H1 (cell line): Measurements from ENCODE around the gene KCNK4. TPM values are rescaled to one million over a fixed set of nuclear protein-coding genes. Genes with fewer than 3 reads are reported as not detected.
A peak's percentile ranks its signal among the peaks of the same experiment; 100 is the strongest.

ENCODE experiments used
- CTCF ChIA-PET: fragments of 300-600 bp; sonication (Branson Sonifier 250); formaldehyde crosslinking; loops from one replicate; lab custom pipeline; 2021; ENCODE audit not compliant: partially characterized antibody; lab: Charles Lee
- POLR2A ChIA-PET: fragments of 300-600 bp; sonication (Branson Sonifier 250); formaldehyde crosslinking; loops from one replicate; lab custom pipeline; 2021; ENCODE audit warnings: inconsistent platforms; ENCODE audit not compliant: partially characterized antibody; lab: Charles Lee
- DNase-seq, 2 experiments: peaks; one replicate each; pipeline versions ENCODE4 v3.0.0 to v3.0.0-alpha.2; 2010 to 2022; ENCODE audit warnings: low spot score in 2 of 2, low read depth in 1 of 2, mixed read lengths in 1 of 2
- FAIRE-seq: peaks from 2 replicates; lab custom pipeline; 2011; peaks lifted over from hg19 to GRCh38; lab: Jason Lieb, UNC
- H2AFZ ChIP-seq: 2 replicates; pipeline ENCODE4 v1.8.1; 2012; ENCODE audit warnings: low read length, inconsistent platforms
- H2AK5ac ChIP-seq: 2 replicates; pipeline ENCODE4 v1.6.1; 2013; ENCODE audit warnings: low read depth, low read length
- H2BK120ac ChIP-seq: replicated peaks from 2 replicates; pipeline ENCODE3; 2013; ENCODE audit warnings: low read depth, low read length, inconsistent platforms
- H2BK12ac ChIP-seq: 2 replicates; pipeline ENCODE4 v1.6.1; 2013; ENCODE audit warnings: low read depth, low read length
- H2BK15ac ChIP-seq: 2 replicates; pipeline ENCODE4 v1.6.1; 2013; ENCODE audit warnings: low read length
- H2BK20ac ChIP-seq: 2 replicates; pipeline ENCODE4 v1.6.1; 2013; ENCODE audit warnings: low read length
- H2BK5ac ChIP-seq: 2 replicates; pipeline ENCODE4 v1.6.1; 2013; ENCODE audit warnings: low read depth, low read length
- H3K14ac ChIP-seq: 2 replicates; pipeline ENCODE4 v1.6.1; 2013; ENCODE audit warnings: inconsistent platforms; ENCODE audit not compliant: insufficient read length
- H3K18ac ChIP-seq: 2 replicates; pipeline ENCODE4 v1.6.1; 2013; ENCODE audit warnings: low read length; ENCODE audit errors: extremely low read depth
- H3K23ac ChIP-seq: 2 replicates; pipeline ENCODE4 v1.6.1; 2013; ENCODE audit warnings: inconsistent platforms; ENCODE audit not compliant: insufficient read length
- H3K23me2 ChIP-seq: 2 replicates; pipeline ENCODE4 v1.6.1; 2013; ENCODE audit warnings: low read depth, low read length
- H3K27ac ChIP-seq: 2 replicates; pipeline ENCODE4 v1.6.1; 2011; ENCODE audit warnings: low read depth, low read length, inconsistent platforms
- H3K27me3 ChIP-seq, 4 experiments: replicated peaks in 1 of 4; 1 replicate in 1 of 4; 2 replicates in 3 of 4; pipeline versions ENCODE4 v1.6.1 to v1.8.1; 2011 to 2013; ENCODE audit warnings: low read length in 3 of 4, mild to moderate bottlenecking in 3 of 4, inconsistent platforms in 2 of 4, mixed read lengths in 2 of 4, moderate library complexity in 1 of 4; ENCODE audit not compliant: control insufficient read depth in 3 of 4, insufficient read depth in 3 of 4; ENCODE audit errors: extremely low read depth in 1 of 4
- H3K36me3 ChIP-seq, 4 experiments: 2 replicates each; pipeline versions ENCODE4 v1.6.1 to v1.8.1; 2011 to 2013; ENCODE audit warnings: mild to moderate bottlenecking in 4 of 4, low read length in 3 of 4, moderate library complexity in 2 of 4, control low read depth in 1 of 4, inconsistent platforms in 1 of 4; ENCODE audit not compliant: insufficient read depth in 4 of 4, control insufficient read depth in 2 of 4
- H3K4ac ChIP-seq: replicated peaks from 2 replicates; pipeline ENCODE3; 2013; ENCODE audit warnings: low read length, low read depth, mixed read lengths, inconsistent platforms; ENCODE audit not compliant: insufficient read length
- H3K4me1 ChIP-seq, 4 experiments: replicated peaks in 1 of 4; 1 replicate in 1 of 4; 2 replicates in 3 of 4; pipeline versions ENCODE4 v1.6.1 to v1.8.1; 2011 to 2013; ENCODE audit warnings: low read length in 3 of 4, inconsistent platforms in 2 of 4, mixed read lengths in 1 of 4; ENCODE audit not compliant: insufficient read depth in 4 of 4, control insufficient read depth in 3 of 4
- H3K4me2 ChIP-seq, 2 experiments: 2 replicates each; pipeline versions ENCODE4 v1.6.1 to v1.8.1; 2011 to 2013; ENCODE audit warnings: low read depth in 2 of 2, low read length in 2 of 2, control low read depth in 1 of 2, inconsistent platforms in 1 of 2, mild to moderate bottlenecking in 1 of 2; ENCODE audit not compliant: insufficient read depth in 1 of 2
- H3K4me3 ChIP-seq, 4 experiments: fragments of 200-600, 300-600 bp in 1 of 4; sonication (generic), shearing (Covaris generic), sonication (Bioruptor Twin) in 1 of 4; 2 replicates each; pipeline versions ENCODE4 v1.5.1 to v1.8.1; 2011 to 2016; ENCODE audit warnings: low read length in 4 of 4, low read depth in 3 of 4, control low read depth in 2 of 4, inconsistent platforms in 2 of 4, mild to moderate bottlenecking in 2 of 4, mixed read lengths in 1 of 4, moderate library complexity in 1 of 4; ENCODE audit not compliant: insufficient read depth in 2 of 4; ENCODE audit errors: extremely low read depth in 1 of 4
- H3K56ac ChIP-seq: replicated peaks from 2 replicates; pipeline ENCODE3; 2013; ENCODE audit warnings: low read depth, mild to moderate bottlenecking, mixed read lengths, low read length, inconsistent platforms; ENCODE audit not compliant: insufficient read length
- H3K79me1 ChIP-seq: 2 replicates; pipeline ENCODE4 v1.6.1; 2013; ENCODE audit warnings: low read depth, low read length, control low read depth
- H3K79me2 ChIP-seq, 2 experiments: 2 replicates each; pipeline versions ENCODE4 v1.6.1 to v1.8.1; 2012 to 2013; ENCODE audit warnings: low read length in 2 of 2, mild to moderate bottlenecking in 2 of 2, inconsistent platforms in 1 of 2; ENCODE audit not compliant: insufficient read depth in 2 of 2, control insufficient read depth in 1 of 2
- H3K9ac ChIP-seq, 4 experiments: replicated peaks in 1 of 4; 1 replicate in 1 of 4; 2 replicates in 3 of 4; pipeline versions ENCODE4 v1.6.1 to v1.8.1; 2011 to 2013; ENCODE audit warnings: low read depth in 3 of 4, low read length in 3 of 4, control low read depth in 2 of 4, mild to moderate bottlenecking in 2 of 4, moderate library complexity in 2 of 4, inconsistent platforms in 1 of 4; ENCODE audit errors: extremely low read depth in 1 of 4
- H3K9me3 ChIP-seq, 2 experiments: 2 replicates each; pipeline versions ENCODE4 v1.6.1 to v1.8.1; 2012 to 2013; ENCODE audit warnings: mild to moderate bottlenecking in 2 of 2, moderate library complexity in 2 of 2, control low read depth in 1 of 2, inconsistent platforms in 1 of 2, low read depth in 1 of 2, low read length in 1 of 2, mixed read lengths in 1 of 2; ENCODE audit not compliant: insufficient read depth in 2 of 2
- H4K20me1 ChIP-seq, 2 experiments: replicated peaks in 1 of 2; 2 replicates each; pipeline versions ENCODE3 to v1.8.1; 2011 to 2013; ENCODE audit warnings: inconsistent platforms in 2 of 2, low read length in 2 of 2, mild to moderate bottlenecking in 1 of 2; ENCODE audit not compliant: insufficient read depth in 2 of 2, control insufficient read depth in 1 of 2
- H4K5ac ChIP-seq: 2 replicates; pipeline ENCODE4 v1.6.1; 2013; ENCODE audit warnings: low read length, low read depth, mixed read lengths, inconsistent platforms; ENCODE audit not compliant: insufficient read length
- H4K8ac ChIP-seq: 2 replicates; pipeline ENCODE4 v1.8.0; 2013; ENCODE audit warnings: mild to moderate bottlenecking, moderate library complexity, low read length, inconsistent platforms; ENCODE audit not compliant: insufficient read depth; ENCODE audit errors: extremely low read depth
- H4K91ac ChIP-seq: replicated peaks from 2 replicates; pipeline ENCODE3; 2013; ENCODE audit warnings: low read length, mixed read lengths, inconsistent platforms; ENCODE audit not compliant: insufficient read length
- GABPA ChIP-seq: IDR thresholded peaks from 2 replicates; pipeline ENCODE4 v1.6.1; 2011; ENCODE audit warnings: mild to moderate bottlenecking, low read length, moderate library complexity, borderline replicate concordance; ENCODE audit not compliant: insufficient read depth
- HDAC2 ChIP-seq, 2 experiments: fragments of 300-600 bp in 1 of 2; sonication (generic) in 1 of 2; IDR thresholded peaks; 2 replicates each; pipeline ENCODE4 v1.6.1; 2011 to 2012; ENCODE audit warnings: low read depth in 2 of 2, low read length in 2 of 2, mild to moderate bottlenecking in 2 of 2, moderate library complexity in 2 of 2, borderline replicate concordance in 1 of 2, inconsistent platforms in 1 of 2
- POLR2AphosphoS5 ChIP-seq: IDR thresholded peaks from 2 replicates; pipeline ENCODE4 v1.6.1; 2011; ENCODE audit warnings: low read depth, low read length
- RXRA ChIP-seq: IDR thresholded peaks from 2 replicates; pipeline ENCODE4 v1.6.1; 2011; ENCODE audit warnings: low read depth, mild to moderate bottlenecking, low read length, moderate library complexity; ENCODE audit not compliant: insufficient read depth
- SIN3A ChIP-seq, 2 experiments: IDR thresholded peaks in 1 of 2; conservative IDR thresholded peaks in 1 of 2; 2 replicates each; pipeline ENCODE4 v1.6.1; 2011 to 2012; ENCODE audit warnings: low read length in 2 of 2, improper control_type of control experiment in 1 of 2, low read depth in 1 of 2, mild to moderate bottlenecking in 1 of 2
- SP1 ChIP-seq: IDR thresholded peaks from 2 replicates; pipeline ENCODE4 v1.6.1; 2011; ENCODE audit warnings: low read depth, low read length
- SP2 ChIP-seq: IDR thresholded peaks from 2 replicates; pipeline ENCODE4 v1.6.1; 2012; ENCODE audit warnings: mild to moderate bottlenecking, low read length, inconsistent platforms
- TAF1 ChIP-seq: IDR thresholded peaks from 2 replicates; pipeline ENCODE4 v1.6.1; 2011; ENCODE audit warnings: mild to moderate bottlenecking, low read depth, low read length
- TCF12 ChIP-seq: IDR thresholded peaks from 2 replicates; pipeline ENCODE4 v1.6.1; 2011; ENCODE audit warnings: low read depth, mild to moderate bottlenecking, low read length
- WGBS, 2 experiments: shearing (Covaris generic) in 1 of 2; methylation state at CpG; one replicate each; pipeline versions ENCODE4 v1.1.6 to v1.1.7; 2013 to 2015; ENCODE audit warnings: low lambda C conversion rate in 2 of 2, mixed read lengths in 2 of 2, inconsistent platforms in 1 of 2, low coverage in 1 of 2, missing lambda C conversion rate in 1 of 2; ENCODE audit not compliant: insufficient replicate concordance in 2 of 2, insufficient coverage in 1 of 2, insufficient read length in 1 of 2; ENCODE audit errors: extremely low coverage in 1 of 2, missing lambda C conversion rate in 1 of 2; 5-methylcytosine and 5-hydroxymethylcytosine counted together
- polyA plus RNA-seq, 7 experiments: library from polyadenylated mRNA; depleted of rRNA in 3 of 7; stranded (reverse) in 5 of 7; unstranded in 2 of 7; fragments of >200 nt in 5 of 7; fragments of 200-250 nt in 2 of 7; gene quantifications; 1 replicate in 5 of 7; 2 replicates in 1 of 7; 4 replicates in 1 of 7; pipeline versions ENCODE4 v1.2.1 to v1.2.3, GENCODE V29; 2011 to 2013; ENCODE audit warnings: missing spikeins in 2 of 7, mixed read lengths in 2 of 7
- total RNA-seq: library from RNA; stranded (reverse); fragmentation: NEBNext Ultra II Directional; extraction: Animal tissue kit (Norgen Biotek cat#: 25700); gene quantifications from 2 replicates; pipeline ENCODE4 v1.2.1, GENCODE V29; 2021
- TF ChIP-seq, protein P1 (sequence below): IDR thresholded peaks from 2 replicates; pipeline ENCODE4 v1.6.1; 2011; ENCODE audit warnings: low read depth, mild to moderate bottlenecking, low read length; ENCODE audit not compliant: insufficient read depth

The KCNK4 gene
- total and polyA plus RNA-seq, 2 of the 8 experiments (the other 6 are each of a cell fraction or from before 2014, with no cell fraction given), result 0.19 TPM; not detected in 1

DNA sequence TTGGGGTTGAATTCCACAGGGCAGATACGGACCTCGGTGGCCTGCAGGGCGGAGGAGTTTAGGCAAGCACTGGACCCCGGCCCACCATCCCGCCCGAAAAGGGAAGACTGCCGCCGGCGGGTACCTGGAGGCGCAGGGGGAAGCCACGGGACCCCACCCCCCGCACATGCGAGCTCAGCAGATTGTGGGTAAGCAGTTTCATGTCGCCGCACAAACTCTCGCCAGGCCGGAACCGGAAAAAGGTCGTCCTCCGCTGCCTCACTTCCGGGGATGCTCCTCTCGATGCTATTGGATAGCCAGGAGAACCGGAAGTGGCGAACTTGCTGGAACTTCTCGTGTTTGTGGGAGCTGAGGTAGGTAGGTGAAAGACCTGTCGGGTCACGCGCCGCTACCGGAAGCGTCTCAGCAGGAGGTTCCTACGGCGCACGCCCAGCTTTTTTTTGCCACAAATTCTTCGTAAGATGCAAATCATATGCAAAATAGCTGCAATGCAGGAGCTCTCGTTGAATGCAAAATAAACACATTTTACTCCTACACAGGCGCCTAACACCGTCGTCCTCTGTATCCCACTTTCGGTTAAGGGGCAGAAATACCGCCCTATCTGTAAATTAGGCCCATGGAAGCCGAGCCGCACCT lies 26.3 kb downstream of the KCNK4 start, which contains the start of gene TRMT112:
TSS of gene TRMT112 (minus strand) at position 235 of the 636 bp plus-strand sequence. CDS start at position 202, 33 bp downstream.
- peak within 1 kb of the TSS; percentile 94 for H2BK120ac ChIP-seq
- peaks cover 5% of the 10 kb centered on the region; the same call in 1 of the 2 replicates for H3K23me2 ChIP-seq
- peaks cover 7% of the 10 kb centered on the region; the same call in 1 of the 2 replicates for H3K79me1 ChIP-seq
- H3K56ac ChIP-seq, result peak within 1 kb of the TSS; percentile 91
- H2BK5ac ChIP-seq, result peak within 1 kb of the TSS; percentile 84
- H3K79me2 ChIP-seq, result peaks cover 0 to 18% of the 10 kb centered on the region in 2 experiments; a peak in 1 of 4 replicates
- whole genome bisulfite sequencing, 2 experiments, result 1% methylated on average over 37 of the region's 43 CpGs; no CpG with 5 or more reads in 1 of the 2 experiments
- peak within 1 kb of the TSS; percentile 71 for H3K18ac ChIP-seq
- H3K27me3 ChIP-seq, result no peaks in the 10 kb centered on the region
- H4K5ac ChIP-seq, result peak within 1 kb of the TSS; percentile 99
- peaks cover 0 to 3% of the 10 kb centered on the region in 2 experiments for H4K20me1 ChIP-seq
- DNase-seq, result peak; percentile 89 to 97
- peaks cover 0 to 8% (median 3%) of the 10 kb centered on the region in 4 experiments; a peak in 6 of 7 replicates for H3K4me1 ChIP-seq
- peak within 1 kb of the TSS; percentile 97 for H4K8ac ChIP-seq
- 0 out of 2 replicates have a peak within 1 kb of the TSS, but pooled peaks have one; percentile 40 for H2AFZ ChIP-seq
- H2BK12ac ChIP-seq, result 0 out of 2 replicates have a peak within 1 kb of the TSS, but pooled peaks have one; percentile 27
- POLR2A ChIA-PET, result interaction anchor here (0.6 to 6.6 kb wide), 28 partner anchors 9 to 249 kb away, joined by 3 to 61 read pairs (median 6); partner anchors contain the start of genes CCDC88B, ESRRA, FERMT3 and NUDT22
- H3K23ac ChIP-seq, result no peak within 1 kb of the TSS
- no peak within 1 kb of the TSS for H3K14ac ChIP-seq
- peaks cover 2 to 26% (median 15%) of the 10 kb centered on the region in 4 experiments; a peak in 7 of 8 replicates for H3K36me3 ChIP-seq
- peak within 1 kb of the TSS; percentile 96 for H4K91ac ChIP-seq
- H2AK5ac ChIP-seq, result 0 out of 2 replicates have a peak within 1 kb of the TSS, but pooled peaks have one; percentile 71
- H3K27ac ChIP-seq, result peak within 1 kb of the TSS; percentile 91
- H3K4me2 ChIP-seq, result peak within 1 kb of the TSS; percentile 60 to 75
- H3K9ac ChIP-seq, result peak within 1 kb of the TSS; percentile 70 to 85 (median 79)
- no peak within 1 kb of the TSS for H2BK20ac ChIP-seq
- H3K9me3 ChIP-seq, result no peaks in the 10 kb centered on the region
- H2BK15ac ChIP-seq, result no peak within 1 kb of the TSS
- H3K4ac ChIP-seq, result peak within 1 kb of the TSS; percentile 97
- peak within 1 kb of the TSS; percentile 73 to 80 (median 77) for H3K4me3 ChIP-seq
- FAIRE-seq, result peak; percentile 87
- CTCF ChIA-PET, result interaction anchor here (0.7 to 20.8 kb wide), 16 partner anchors 11 to 372 kb away, joined by 3 to 614 read pairs (median 4); partner anchors contain the start of genes BAD, CATSPERZ, CCDC88B and NUDT22
- TF ChIP-seq POLR2AphosphoS5, result peak; percentile 61
- peak; percentile 95 for TF ChIP-seq GABPA
- TF ChIP-seq TAF1, result peak; percentile 67; the same call in 1 of the 2 replicates
- TF ChIP-seq SP2, result no peak
- TF ChIP-seq, protein P1, sequence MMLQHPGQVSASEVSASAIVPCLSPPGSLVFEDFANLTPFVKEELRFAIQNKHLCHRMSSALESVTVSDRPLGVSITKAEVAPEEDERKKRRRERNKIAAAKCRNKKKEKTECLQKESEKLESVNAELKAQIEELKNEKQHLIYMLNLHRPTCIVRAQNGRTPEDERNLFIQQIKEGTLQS, result no peak
- TF ChIP-seq RXRA, result no peak
- TF ChIP-seq SIN3A (conservative IDR thresholded peaks at IDR 0.05 in 1 of 2, IDR thresholded peaks at IDR 0.05 in 1 of 2; ENCODE audit: low read depth in 1 of 2, low read length in 2 of 2), result 0 out of 4 replicates have a peak, but pooled peaks of 1 of the 2 experiments have one; percentile 72
- peak in 1 of 2 experiments; percentile 35; a peak in 1 of 4 replicates for TF ChIP-seq HDAC2 (IDR thresholded peaks at IDR 0.05; ENCODE audit: borderline replicate concordance in 1 of 2, low read depth in 2 of 2, low read length in 2 of 2)
- TF ChIP-seq TCF12, result no peak
- TF ChIP-seq SP1, result no peak; the same call in 1 of the 2 replicates
